GM10266 (cell line): ENCODE measurements around the gene MAP3K8.
"Not testable (repeated sequence)": the region's sequence is repeated elsewhere in the genome, so short reads cannot be mapped to it uniquely, and the experiment has no call there.

Source experiments
- DNase-seq: peaks from one replicate; pipeline ENCODE4 v3.0.0; 2012; ENCODE audit errors: extremely low spot score
- TF ChIP-seq, protein P1 (sequence below): IDR thresholded peaks from 2 replicates; pipeline ENCODE4 v1.5.1; 2012; ENCODE audit warnings: mild to moderate bottlenecking, low read depth; ENCODE audit not compliant: control insufficient read depth, insufficient read depth; ENCODE audit errors: missing control alignments

MAP3K8 gene

GRCh38 chr10:30432622-30433305 lies 1.2 kb upstream of the MAP3K8 start:
- TF ChIP-seq, protein P1, sequence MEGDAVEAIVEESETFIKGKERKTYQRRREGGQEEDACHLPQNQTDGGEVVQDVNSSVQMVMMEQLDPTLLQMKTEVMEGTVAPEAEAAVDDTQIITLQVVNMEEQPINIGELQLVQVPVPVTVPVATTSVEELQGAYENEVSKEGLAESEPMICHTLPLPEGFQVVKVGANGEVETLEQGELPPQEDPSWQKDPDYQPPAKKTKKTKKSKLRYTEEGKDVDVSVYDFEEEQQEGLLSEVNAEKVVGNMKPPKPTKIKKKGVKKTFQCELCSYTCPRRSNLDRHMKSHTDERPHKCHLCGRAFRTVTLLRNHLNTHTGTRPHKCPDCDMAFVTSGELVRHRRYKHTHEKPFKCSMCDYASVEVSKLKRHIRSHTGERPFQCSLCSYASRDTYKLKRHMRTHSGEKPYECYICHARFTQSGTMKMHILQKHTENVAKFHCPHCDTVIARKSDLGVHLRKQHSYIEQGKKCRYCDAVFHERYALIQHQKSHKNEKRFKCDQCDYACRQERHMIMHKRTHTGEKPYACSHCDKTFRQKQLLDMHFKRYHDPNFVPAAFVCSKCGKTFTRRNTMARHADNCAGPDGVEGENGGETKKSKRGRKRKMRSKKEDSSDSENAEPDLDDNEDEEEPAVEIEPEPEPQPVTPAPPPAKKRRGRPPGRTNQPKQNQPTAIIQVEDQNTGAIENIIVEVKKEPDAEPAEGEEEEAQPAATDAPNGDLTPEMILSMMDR = no peak
- DNase-seq = peak; percentile 58

- TF ChIP-seq, protein P1 = no peak
- no peak for DNase-seq
Measured at GRCh38 chr10:30433306-30433729, 666 bp upstream of the MAP3K8 start.

- TF ChIP-seq, protein P1 = no peak
- peak; percentile 76 for DNase-seq
Measured at GRCh38 chr10:30434273-30435072, 489 bp downstream of the MAP3K8 start.

DNA sequence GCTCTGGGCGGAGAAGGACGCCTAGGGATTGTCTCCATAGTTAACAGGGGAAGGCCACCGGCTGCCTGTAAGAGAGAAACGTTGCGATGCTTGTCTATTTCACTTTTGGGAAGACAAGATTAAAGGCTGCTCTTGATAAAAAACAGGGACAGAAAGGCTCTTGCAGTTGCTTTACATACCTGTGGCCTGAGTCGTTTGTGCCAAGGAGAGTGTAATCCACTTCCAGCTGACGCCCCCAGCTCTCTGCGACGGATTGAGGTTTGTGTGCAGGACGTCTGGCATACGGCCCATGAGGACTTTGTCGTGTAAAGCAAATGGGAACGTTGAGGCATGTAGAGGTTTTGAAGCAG lies 1.1 kb downstream of the MAP3K8 start:
- no peak for DNase-seq
- TF ChIP-seq, protein P1 = no peak

- not testable (repeated sequence) for DNase-seq
Measured at GRCh38 chr10:30435499-30436167, 1.6 kb downstream of the MAP3K8 start.

DNA sequence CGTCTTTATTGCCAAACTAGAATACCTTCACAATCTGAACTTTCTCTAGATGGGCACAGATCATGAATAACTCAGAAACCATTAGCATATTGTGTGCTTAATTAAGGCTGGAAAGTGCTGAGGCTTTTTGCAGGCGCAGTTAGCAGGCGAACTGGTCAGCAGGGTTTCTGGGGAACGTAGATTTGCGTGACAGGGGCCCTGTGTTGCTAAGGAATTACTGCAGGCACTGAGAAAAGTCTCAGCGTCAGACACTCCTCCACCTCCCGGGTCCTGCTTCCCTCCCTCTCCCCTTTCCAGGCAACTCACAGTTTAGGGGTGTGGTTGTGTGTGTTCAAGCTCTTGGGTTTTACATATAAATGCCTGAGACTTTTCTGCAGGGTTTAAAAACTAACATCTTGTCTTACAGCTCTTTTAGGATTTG lies 2.2 kb downstream of the MAP3K8 start:
- DNase-seq = no peak
- TF ChIP-seq, protein P1 = no peak

DNA sequence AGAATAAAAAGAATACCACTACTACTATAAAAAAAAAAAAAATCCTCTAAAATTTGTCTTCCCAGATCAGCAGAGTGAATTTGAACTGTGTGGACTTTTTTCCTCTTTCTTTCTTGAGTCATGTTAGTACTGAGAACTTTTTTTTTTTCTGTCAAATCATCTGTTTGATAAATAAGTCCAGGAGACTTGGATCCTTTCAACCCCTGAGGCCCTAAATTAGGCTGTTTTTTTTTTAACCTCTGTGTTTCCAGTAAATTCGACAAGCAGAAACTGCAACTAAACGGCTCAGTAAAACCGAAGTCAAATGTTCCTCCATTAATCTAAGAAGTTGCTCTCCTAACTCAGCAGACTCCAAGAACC lies 2.7 kb downstream of the MAP3K8 start:
- DNase-seq = no peak
- TF ChIP-seq, protein P1 = no peak
